ENCODE results near the gene HPF1. TPM values are rescaled to one million over a fixed set of nuclear protein-coding genes. Genes with fewer than 3 reads are reported as not detected.
"Not testable (repeated sequence)": the region's sequence is repeated elsewhere in the genome, so short reads cannot be mapped to it uniquely, and the experiment has no call there.

Gene HPF1
- total RNA-seq, 1 experiment from 2014 or later = 31.9 TPM

DNA sequence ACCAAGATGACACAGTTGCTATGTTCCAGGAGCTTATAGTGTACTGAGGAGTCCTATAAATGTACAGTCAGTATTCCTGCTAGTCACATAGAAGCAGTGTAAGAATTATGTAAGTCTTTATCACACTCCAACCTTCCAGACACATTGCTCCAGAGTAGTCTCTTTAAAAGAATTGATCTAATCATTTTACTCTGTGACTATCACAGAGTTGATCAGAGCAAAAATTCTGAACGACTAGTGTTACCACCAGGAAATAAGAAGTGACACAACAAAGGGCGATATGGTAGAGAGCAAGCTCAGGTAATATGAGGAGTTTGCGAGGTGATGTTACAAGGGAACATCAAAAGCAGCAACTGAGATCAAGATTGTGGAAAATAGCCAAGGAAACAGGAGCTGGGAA is 9.0 kb upstream of the HPF1 start:
- Histone ChIP-seq H3K27me3 (ENCODE audit: control insufficient read depth, insufficient read depth, low read length) (no peaks in the 10 kb centered on the region), H3K36me3 (replicated peaks; ENCODE audit: control insufficient read depth, insufficient read depth, low read length) (no peaks in the 10 kb centered on the region), H3K4me3 (ENCODE audit: insufficient read depth, low read depth, low read length) (no peak overlapping the region)
- no peak for DNase-seq

DNA sequence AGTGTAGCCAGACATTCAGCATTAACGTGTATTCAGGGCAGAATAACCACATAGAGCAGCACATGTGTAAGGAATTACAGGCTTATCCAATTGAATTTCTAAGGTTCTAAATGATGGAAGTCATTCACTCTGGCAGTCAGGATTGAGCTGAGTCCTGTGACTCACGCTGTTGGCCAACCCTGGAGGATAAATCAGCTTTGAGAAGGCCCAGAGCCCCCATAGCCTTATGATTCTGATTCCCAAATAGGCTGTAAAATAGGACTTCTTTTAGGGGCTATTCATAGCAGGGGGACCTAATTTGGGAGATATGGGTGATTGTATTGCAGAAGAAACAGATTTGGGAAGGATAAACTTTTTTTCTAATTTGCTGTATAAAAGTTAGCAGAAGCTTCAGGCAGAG is 8.1 kb upstream of the HPF1 start:
- no peaks in the 10 kb centered on the region for H3K27me3 ChIP-seq (ENCODE audit: control insufficient read depth, insufficient read depth, low read length)
- H3K4me3 ChIP-seq (ENCODE audit: insufficient read depth, low read depth, low read length) = no peak overlapping the region
- no peak for DNase-seq
- H3K36me3 ChIP-seq (replicated peaks; ENCODE audit: control insufficient read depth, insufficient read depth, low read length) = no peaks in the 10 kb centered on the region

DNA sequence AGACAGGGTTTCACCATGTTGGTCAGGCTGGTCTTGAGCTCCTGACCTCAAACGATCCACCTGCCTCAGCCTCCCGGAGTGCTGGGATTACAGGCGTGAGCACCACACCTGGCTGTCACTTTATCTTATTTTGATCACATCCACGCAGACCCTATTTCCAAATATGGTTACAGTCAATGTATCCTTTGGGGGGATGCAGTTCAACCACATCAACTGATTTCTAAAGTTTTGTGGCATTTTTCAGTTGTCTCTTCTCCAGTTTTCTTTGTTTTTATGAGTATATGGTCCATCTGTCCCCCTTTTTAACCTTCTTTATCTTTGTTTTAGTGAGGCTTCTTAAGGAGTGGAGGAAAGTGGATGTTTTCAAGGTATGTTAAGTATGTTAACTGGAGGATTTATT is 4.1 kb upstream of the HPF1 start:
- no peak for DNase-seq
- no peaks in the 10 kb centered on the region; the same call in 1 of the 2 replicates for H3K27me3 ChIP-seq (ENCODE audit: control insufficient read depth, insufficient read depth, low read length)
- H3K36me3 ChIP-seq (replicated peaks; ENCODE audit: control insufficient read depth, insufficient read depth, low read length) = no peaks in the 10 kb centered on the region
- no peak overlapping the region for H3K4me3 ChIP-seq (ENCODE audit: insufficient read depth, low read depth, low read length)

DNA sequence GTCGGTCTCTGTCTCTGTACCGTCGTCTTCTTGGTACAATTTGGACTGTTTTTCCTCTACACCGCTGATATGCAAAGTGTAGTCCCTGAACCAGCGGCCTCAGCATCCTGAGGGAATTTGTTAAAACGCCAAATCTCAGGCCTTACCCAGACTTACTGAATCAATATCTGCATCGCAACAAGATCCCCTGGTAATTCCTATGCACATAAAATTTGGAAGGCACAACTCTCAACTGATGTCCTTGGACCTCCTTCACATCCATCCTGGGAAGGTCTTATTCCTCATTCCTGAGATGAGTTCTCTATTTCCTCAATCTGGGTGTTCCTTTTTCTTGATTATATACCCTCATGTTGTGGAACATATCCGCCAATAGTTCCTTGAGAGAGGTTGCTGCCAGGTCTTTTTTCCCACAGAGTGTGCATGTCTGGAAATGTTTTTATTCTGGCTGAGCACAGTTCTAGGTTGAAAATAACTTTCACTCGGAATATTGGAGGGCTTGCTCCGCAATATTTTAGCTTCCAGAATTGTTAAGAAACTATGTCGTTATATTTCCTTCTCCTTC is 738 bp upstream of the HPF1 start:
- no peaks in the 10 kb centered on the region for H3K36me3 ChIP-seq (replicated peaks; ENCODE audit: control insufficient read depth, insufficient read depth, low read length)
- no peak overlapping the region for H3K4me3 ChIP-seq (ENCODE audit: insufficient read depth, low read depth, low read length)
- no peak for DNase-seq
- H3K27me3 ChIP-seq (ENCODE audit: control insufficient read depth, insufficient read depth, low read length) = no peaks in the 10 kb centered on the region; the same call in 1 of the 2 replicates

DNA sequence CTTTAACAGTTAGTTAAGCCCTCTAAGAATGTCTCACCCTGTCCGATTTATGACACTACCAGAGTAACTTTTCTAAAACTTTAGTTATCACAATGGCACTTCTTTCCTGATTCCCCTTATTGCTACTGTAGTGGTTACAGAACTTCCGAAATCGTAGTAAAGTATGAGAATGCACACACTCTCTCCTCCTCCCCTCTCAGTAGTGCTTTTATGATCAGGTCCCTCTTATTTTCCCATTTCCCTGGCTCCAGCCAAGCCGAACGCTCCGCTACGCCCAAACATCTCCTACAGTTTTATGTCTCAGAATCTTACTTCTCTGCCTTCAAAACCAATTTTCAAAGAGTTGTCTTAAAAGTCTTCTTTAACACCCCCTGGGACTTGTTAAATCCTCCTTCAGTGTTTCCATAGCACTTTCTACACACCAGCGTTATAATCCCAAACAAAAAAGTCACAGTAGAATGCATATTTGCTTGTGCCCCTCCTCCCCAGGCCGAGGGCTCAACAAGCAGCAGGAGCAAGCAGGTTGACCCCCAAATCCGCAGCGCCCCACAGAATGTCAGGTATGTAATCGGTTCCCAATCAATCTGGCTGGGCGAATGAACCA is 671 bp downstream of the HPF1 start:
- peak overlapping the region; percentile 92 for H3K4me3 ChIP-seq (ENCODE audit: insufficient read depth, low read depth, low read length)
- no peak for DNase-seq
- no peaks in the 10 kb centered on the region; the same call in 1 of the 2 replicates for H3K27me3 ChIP-seq (ENCODE audit: control insufficient read depth, insufficient read depth, low read length)
- H3K36me3 ChIP-seq (replicated peaks; ENCODE audit: control insufficient read depth, insufficient read depth, low read length) = no peaks in the 10 kb centered on the region

DNA sequence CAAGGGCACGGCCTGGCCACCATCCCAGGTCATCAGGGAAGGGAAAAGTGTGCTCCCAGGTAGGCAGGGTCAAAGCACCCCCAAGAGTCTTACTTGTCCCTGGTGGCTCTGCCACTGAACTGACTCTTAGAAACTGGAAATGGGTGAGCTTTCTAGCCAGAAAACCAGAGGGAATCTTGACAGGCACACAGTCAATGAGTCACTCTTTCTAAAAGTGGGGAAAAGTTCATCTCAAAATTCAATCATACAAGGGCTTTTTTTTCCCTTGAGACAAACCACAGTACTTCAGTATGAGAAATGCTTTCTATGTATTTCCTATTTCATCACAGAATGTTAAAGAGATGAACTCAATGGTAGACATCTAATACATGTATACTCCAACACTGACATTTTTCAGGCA is 12.5 kb downstream of the HPF1 start:
- no peaks in the 10 kb centered on the region for H3K36me3 ChIP-seq (replicated peaks; ENCODE audit: control insufficient read depth, insufficient read depth, low read length)
- no peak for DNase-seq
- H3K27me3 ChIP-seq (ENCODE audit: control insufficient read depth, insufficient read depth, low read length) = no peaks in the 10 kb centered on the region
- H3K4me3 ChIP-seq (ENCODE audit: insufficient read depth, low read depth, low read length) = no peak overlapping the region

DNA sequence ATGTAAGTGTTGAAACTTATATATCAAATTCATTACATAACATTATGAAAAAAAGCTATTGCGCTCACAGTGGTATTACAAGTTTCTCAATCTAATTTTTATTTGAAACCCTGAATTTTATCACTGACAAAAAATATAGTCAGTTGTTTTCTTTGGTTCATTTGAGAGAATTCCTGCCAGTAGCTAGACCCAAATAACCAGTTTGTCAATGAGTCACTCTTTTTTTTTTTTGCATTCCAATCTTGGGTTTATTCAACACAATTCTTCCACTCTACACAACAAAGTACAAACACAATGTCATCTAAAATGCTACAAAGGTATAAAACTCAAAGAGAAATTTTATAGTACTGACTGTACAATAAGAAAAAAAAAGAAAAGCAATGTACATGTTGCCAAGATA is 13.1 kb downstream of the HPF1 start:
- no peak for DNase-seq
- Histone ChIP-seq H3K36me3 (replicated peaks; ENCODE audit: control insufficient read depth, insufficient read depth, low read length) (no peaks in the 10 kb centered on the region), H3K4me3 (ENCODE audit: insufficient read depth, low read depth, low read length) (no peak overlapping the region), H3K27me3 (ENCODE audit: control insufficient read depth, insufficient read depth, low read length) (no peaks in the 10 kb centered on the region)

DNA sequence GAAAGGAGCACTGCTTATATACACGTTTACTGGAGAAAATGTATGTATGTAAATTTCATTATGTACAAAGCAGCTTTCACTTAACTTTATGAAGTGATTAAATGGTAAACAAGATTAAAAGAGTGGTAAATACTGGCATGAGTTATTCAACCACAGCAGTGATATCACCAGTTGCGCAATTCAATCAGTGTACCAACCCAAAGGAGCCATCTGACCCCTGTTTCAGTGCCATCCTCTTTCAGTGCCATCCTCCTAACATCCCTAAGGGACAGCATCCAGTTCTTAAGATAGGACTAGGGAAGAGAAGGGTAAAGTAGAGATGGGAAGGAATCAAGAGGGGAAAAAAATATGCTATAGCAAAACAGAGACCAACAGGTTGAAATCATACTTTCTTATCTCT is 16.2 kb downstream of the HPF1 start:
- Histone ChIP-seq H3K36me3 (replicated peaks; ENCODE audit: control insufficient read depth, insufficient read depth, low read length) (no peaks in the 10 kb centered on the region), H3K4me3 (ENCODE audit: insufficient read depth, low read depth, low read length) (no peak overlapping the region), H3K27me3 (ENCODE audit: control insufficient read depth, insufficient read depth, low read length) (no peaks in the 10 kb centered on the region)
- DNase-seq = no peak

DNA sequence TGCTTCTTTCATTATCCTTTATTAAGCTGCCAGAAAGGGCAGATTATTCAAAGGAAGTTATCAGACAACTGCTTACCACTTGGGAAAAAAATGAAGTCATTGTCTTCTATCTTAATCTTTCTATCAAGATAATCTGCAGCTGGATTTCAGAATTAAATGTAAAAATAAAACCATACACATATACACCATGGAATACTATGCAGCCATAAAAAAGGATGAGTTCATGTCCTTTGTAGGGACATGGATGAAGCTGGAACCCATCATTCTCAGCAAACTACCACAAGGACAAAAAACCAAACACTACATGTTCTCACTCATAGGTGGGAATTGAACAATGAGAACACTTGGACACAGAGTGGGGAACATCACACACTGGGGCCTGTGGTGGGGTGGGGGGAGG is 19.1 kb downstream of the HPF1 start:
- H3K4me3 ChIP-seq (ENCODE audit: insufficient read depth, low read depth, low read length); DNase-seq; H3K27me3 ChIP-seq (ENCODE audit: control insufficient read depth, insufficient read depth, low read length); H3K36me3 ChIP-seq (replicated peaks; ENCODE audit: control insufficient read depth, insufficient read depth, low read length): not testable (repeated sequence)

DNA sequence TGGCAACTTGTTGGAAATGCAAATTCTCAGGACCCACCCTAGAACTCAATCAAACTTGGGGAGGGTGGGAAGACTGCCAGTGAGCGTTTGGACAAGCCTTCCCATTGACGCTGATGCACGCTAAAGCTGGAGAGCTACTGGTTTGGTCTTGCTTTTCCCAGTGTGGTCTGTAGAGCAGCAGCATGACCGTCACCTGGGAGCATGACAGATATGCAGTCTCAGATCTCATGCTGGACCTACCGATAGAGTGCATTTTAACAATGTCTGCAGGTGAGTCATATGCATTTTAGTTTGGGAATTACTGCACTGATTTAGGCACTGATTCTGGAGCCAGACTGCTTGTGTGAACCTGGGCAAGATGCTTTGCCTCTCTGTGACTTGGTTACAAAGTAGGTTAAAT is 27.2 kb downstream of the HPF1 start:
- 0 out of 2 replicates have a peak, but pooled peaks cover 1% of the 10 kb centered on the region for H3K36me3 ChIP-seq (replicated peaks; ENCODE audit: control insufficient read depth, insufficient read depth, low read length)
- no peak for DNase-seq
- H3K4me3 ChIP-seq (ENCODE audit: insufficient read depth, low read depth, low read length) = no peak overlapping the region
- no peaks in the 10 kb centered on the region for H3K27me3 ChIP-seq (ENCODE audit: control insufficient read depth, insufficient read depth, low read length)

DNA sequence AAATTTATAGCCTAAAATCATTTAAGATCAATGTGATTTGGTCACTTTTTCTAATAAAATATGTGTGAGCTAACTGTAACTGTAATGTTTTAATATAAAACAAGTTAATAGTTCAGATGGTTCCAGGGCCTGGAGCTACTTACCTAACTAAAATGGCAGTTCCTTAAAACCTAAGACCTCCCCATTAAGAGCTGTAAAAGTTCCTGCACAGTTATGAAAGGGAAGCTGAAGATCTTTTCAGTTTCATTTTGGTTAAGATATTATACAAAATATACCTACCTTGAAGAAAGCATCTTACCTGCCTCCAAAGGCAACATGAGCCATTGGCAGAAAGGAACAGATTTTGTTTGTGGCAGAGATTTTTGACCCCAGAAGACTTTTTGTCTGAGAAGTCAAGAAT is 30.1 kb downstream of the HPF1 start:
- no peak for DNase-seq
- no peaks in the 10 kb centered on the region for H3K27me3 ChIP-seq (ENCODE audit: control insufficient read depth, insufficient read depth, low read length)
- no peak overlapping the region for H3K4me3 ChIP-seq (ENCODE audit: insufficient read depth, low read depth, low read length)
- 0 out of 2 replicates have a peak, but pooled peaks cover 1% of the 10 kb centered on the region for H3K36me3 ChIP-seq (replicated peaks; ENCODE audit: control insufficient read depth, insufficient read depth, low read length)

DNA sequence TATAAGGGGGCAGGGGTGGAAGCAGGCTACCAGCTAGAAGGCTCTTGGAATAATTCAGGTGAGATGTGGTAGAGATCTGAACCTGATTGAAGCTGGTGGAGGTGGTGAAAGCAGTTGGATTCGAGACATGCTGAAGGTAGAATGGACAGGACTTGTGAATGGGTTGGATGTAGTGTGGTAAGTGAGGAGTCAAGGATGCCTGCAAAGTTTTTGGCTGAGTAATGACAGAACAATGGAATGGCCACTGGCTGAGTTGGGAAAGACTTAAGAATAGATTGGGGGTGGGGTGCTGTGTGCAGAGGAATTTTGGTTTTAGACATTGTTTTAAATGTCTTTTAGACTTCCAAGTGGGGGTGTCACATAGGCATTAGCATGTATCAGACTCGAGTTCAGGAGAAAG is 33.5 kb downstream of the HPF1 start:
- no peak for DNase-seq
- Histone ChIP-seq H3K27me3 (ENCODE audit: control insufficient read depth, insufficient read depth, low read length) (no peaks in the 10 kb centered on the region), H3K36me3 (replicated peaks; ENCODE audit: control insufficient read depth, insufficient read depth, low read length) (no peaks in the 10 kb centered on the region), H3K4me3 (ENCODE audit: insufficient read depth, low read depth, low read length) (no peak overlapping the region)

DNA sequence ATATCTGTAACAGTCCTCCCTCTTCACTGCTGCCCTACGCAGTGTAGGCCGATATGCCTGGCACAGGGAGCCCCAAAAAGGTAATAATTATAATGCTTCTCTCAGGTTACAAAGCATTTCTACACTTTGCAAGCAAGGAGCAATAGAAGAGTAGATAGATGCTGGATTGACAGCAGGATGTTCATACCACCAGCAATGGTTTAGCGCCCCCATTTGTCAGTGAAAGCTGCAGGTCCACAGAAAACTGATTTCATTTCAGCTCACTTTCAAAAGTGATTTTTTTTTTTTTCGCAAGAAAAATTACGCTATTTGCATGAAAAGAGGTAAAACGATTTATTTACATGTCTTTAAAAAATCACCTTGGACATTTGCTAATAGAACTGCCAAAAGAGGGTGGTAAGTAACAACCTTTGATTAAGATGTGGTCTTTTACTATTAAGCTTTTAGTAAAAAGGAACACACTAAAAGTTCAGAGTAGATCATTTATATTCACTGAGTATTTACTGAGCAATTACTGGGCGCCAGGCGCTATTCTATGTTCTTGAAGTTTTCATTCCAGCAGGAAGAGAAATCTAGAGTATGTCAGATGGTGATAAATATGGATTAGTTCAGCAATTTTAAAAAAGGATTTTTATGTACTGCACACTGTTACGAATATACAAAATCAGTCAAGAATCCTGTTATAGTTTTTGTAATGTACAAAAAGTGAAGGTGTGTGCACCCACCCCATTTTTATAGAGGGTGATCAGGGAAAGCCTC is 34.4 kb downstream of the HPF1 start:
- H3K4me3 ChIP-seq (ENCODE audit: insufficient read depth, low read depth, low read length) = no peak overlapping the region
- peak; percentile 32 for DNase-seq

DNA sequence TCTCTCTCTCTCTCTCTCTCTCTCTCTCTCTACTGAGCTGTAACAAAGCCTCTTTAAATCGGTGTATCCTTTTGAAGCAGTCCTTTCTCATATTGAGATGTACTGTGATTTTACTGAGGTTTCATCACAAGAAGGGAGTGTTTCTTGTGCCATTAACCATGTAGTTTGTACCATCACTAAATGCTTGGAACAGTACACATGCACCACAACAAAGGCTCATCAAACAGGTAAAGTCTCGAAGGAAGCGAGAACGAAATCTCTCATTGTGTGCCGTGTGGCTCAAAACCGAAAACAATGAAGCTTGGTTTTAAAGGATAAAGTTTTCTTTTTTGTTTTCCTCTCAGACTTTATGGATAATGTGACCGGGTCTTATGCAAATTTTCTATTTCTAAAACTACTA is 37.2 kb downstream of the HPF1 start:
- Histone ChIP-seq H3K4me3 (ENCODE audit: insufficient read depth, low read depth, low read length) (no peak overlapping the region), H3K36me3 (replicated peaks; ENCODE audit: control insufficient read depth, insufficient read depth, low read length) (no peaks in the 10 kb centered on the region), H3K27me3 (ENCODE audit: control insufficient read depth, insufficient read depth, low read length) (no peaks in the 10 kb centered on the region)
- DNase-seq = no peak

More for the DNA sequence above, 34.4 kb downstream of the HPF1 start:
- no peaks in the 10 kb centered on the region for H3K27me3 ChIP-seq (ENCODE audit: control insufficient read depth, insufficient read depth, low read length)
- no peaks in the 10 kb centered on the region for H3K36me3 ChIP-seq (replicated peaks; ENCODE audit: control insufficient read depth, insufficient read depth, low read length)

DNA sequence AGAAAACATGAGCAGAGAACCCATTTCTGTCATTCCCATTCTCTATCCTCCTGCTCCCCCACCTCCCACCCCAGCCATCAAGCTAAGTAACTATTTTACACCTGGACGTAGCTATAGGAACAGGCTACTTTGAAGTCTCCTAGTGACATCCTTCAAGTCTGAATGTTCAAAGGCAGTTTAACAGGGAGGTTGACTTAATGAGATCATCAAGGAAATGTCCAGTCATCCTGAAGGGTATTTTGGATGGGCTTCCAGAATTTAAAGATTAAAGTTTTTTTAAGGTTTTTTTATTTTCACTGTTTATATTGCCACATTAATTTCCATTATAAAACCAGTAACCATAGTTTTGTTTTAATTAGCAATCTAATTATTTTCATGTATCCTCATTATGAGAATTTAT is 41.1 kb downstream of the HPF1 start:
- H3K4me3 ChIP-seq (ENCODE audit: insufficient read depth, low read depth, low read length) = no peak overlapping the region
- peaks cover 3% of the 10 kb centered on the region for H3K36me3 ChIP-seq (replicated peaks; ENCODE audit: control insufficient read depth, insufficient read depth, low read length)
- H3K27me3 ChIP-seq (ENCODE audit: control insufficient read depth, insufficient read depth, low read length) = no peaks in the 10 kb centered on the region
- DNase-seq = no peak

Measured in H7 (cell line).